Mucosa of rectum (tissue), 2 donors: ENCODE data around the gene BTBD9.

Experiments used
- H3K27ac ChIP-seq, 2 donors: one replicate each; pipeline ENCODE4 v1.7.0; 2013; ENCODE audit warnings: inconsistent platforms in 2 of 2, low read depth in 2 of 2, low read length in 2 of 2
- H3K27me3 ChIP-seq, 2 donors: one replicate each; pipeline ENCODE4 v1.7.0; 2013; ENCODE audit warnings: low read length in 2 of 2; ENCODE audit not compliant: control insufficient read depth in 2 of 2, insufficient read depth in 2 of 2
- H3K36me3 ChIP-seq, 2 donors: one replicate each; pipeline ENCODE4 v1.7.0; 2013; ENCODE audit warnings: low read length in 2 of 2; ENCODE audit not compliant: control insufficient read depth in 2 of 2, insufficient read depth in 2 of 2
- H3K4me1 ChIP-seq, 2 donors: one replicate each; pipeline ENCODE4 v1.7.0; 2013; ENCODE audit warnings: low read length in 2 of 2, mild to moderate bottlenecking in 1 of 2; ENCODE audit not compliant: control insufficient read depth in 2 of 2, insufficient read depth in 2 of 2
- H3K4me3 ChIP-seq, 2 donors: one replicate each; pipeline ENCODE4 v1.7.0; 2013; ENCODE audit warnings: low read length in 2 of 2
- H3K9ac ChIP-seq, 2 donors: one replicate each; pipeline ENCODE4 v1.7.0; 2013; ENCODE audit warnings: low read length in 2 of 2, low read depth in 1 of 2, mild to moderate bottlenecking in 1 of 2
- H3K9me3 ChIP-seq, 2 donors: one replicate each; pipeline ENCODE4 v1.7.0; 2013; ENCODE audit warnings: low read length in 2 of 2; ENCODE audit not compliant: control insufficient read depth in 2 of 2
- donor health status: healthy.
- donor health status: Normal muscosa, but diverticular disease.

Gene BTBD9

DNA sequence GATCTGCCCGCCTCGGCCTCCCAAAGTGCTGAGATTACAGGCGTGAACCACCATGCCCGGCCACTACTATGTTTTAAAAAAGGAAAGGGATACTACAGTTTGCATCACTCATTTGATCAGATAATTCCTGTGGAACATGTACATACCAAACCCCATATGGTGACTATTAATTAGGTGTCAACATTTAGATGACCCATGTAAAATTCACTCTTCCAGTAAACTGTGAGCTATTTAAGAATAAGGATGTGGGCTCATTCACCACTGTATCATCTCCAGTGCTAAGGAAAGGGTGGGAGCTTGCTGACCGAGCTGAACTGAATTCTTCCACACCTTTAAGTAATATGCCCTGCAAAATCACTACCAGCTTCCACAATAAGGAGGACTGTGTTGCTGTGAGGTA, 127.5 kb downstream of the BTBD9 start:
- Histone ChIP-seq H3K4me1 (peaks cover 0 to 8% of the 10 kb centered on the region in 2 donors), H3K27me3 (no peaks in the 10 kb centered on the region)

DNA sequence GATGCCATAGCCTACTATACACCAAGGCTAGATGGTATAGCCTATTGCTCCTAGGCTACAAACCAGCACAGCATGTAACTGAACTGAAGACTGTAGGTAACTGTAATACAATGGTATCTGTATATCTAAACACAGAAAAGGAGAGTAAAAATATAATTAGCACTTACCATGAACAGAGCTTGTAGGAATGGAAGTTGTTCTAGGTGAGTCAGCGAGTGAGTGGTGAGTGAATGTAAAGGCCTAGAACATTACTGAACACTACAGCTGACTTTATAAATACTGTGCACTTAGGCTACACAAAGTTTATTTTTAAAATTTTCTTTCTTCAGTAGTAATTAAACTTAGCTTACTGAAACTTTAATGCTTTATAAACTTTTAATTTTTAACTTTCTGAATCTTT, 129.5 kb downstream of the BTBD9 start:
- Histone ChIP-seq H3K36me3 (no peaks in the 10 kb centered on the region), H3K9me3 (no peaks in the 10 kb centered on the region), H3K27me3 (no peaks in the 10 kb centered on the region)

More for the DNA sequence above, 127.5 kb downstream of the BTBD9 start:
- Histone ChIP-seq H3K9ac (no peak overlapping the region), H3K36me3 (no peaks in the 10 kb centered on the region), H3K4me3 (no peak overlapping the region), H3K9me3 (no peaks in the 10 kb centered on the region), H3K27ac (no peak overlapping the region)

DNA sequence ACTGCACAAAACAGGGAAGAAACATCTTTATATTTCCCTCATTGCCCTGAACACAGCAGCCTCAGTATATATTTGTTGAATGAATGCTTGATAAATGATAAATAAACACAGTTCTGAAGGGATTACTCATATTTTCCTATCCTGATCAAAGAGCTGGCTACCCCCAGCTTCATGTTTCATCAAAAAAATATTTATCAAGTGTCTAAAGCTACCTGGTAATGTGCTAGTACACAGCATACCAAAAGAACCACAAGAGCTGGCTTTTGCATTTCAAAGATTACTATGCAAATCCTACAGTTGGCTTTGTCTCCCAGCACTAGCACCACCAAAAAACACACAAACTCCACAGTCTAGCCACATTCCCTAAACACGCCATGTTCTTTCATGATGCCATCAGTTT, 130.0 kb downstream of the BTBD9 start:
- no peak overlapping the region for H3K27ac ChIP-seq
- no peaks in the 10 kb centered on the region for H3K9me3 ChIP-seq

More for the DNA sequence above, 129.5 kb downstream of the BTBD9 start:
- Histone ChIP-seq H3K4me3 (no peak overlapping the region), H3K9ac (no peak overlapping the region), H3K4me1 (peaks cover 0 to 7% of the 10 kb centered on the region in 2 donors), H3K27ac (no peak overlapping the region)

DNA sequence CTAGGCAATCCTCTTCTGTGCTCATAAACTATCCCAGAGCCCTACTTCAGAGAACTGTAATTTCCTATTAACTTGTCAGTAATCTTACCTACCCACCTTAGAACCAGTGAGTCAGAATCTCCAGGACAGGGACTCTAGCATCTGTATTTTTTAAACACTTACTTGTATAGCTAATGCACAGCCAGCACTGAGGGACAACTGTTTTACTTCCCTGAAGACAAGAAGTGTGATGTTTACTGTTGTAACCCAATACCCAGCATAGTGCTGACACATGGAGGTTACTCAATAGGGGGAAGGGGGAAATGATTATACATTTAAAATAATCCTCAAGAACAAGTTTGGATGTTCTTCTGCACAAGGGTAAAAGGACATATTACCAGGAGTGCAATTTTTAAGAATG, 130.8 kb downstream of the BTBD9 start:
- Histone ChIP-seq H3K36me3 (no peaks in the 10 kb centered on the region), H3K9me3 (no peaks in the 10 kb centered on the region), H3K4me1 (peaks cover 0 to under 1% of the 10 kb centered on the region in 2 donors), H3K4me3 (no peak overlapping the region), H3K27ac (no peak overlapping the region), H3K9ac (no peak overlapping the region), H3K27me3 (no peaks in the 10 kb centered on the region)

More for the DNA sequence above, 130.0 kb downstream of the BTBD9 start:
- Histone ChIP-seq H3K4me1 (peaks cover 0 to 6% of the 10 kb centered on the region in 2 donors), H3K36me3 (no peaks in the 10 kb centered on the region), H3K9ac (no peak overlapping the region), H3K4me3 (no peak overlapping the region), H3K27me3 (no peaks in the 10 kb centered on the region)

DNA sequence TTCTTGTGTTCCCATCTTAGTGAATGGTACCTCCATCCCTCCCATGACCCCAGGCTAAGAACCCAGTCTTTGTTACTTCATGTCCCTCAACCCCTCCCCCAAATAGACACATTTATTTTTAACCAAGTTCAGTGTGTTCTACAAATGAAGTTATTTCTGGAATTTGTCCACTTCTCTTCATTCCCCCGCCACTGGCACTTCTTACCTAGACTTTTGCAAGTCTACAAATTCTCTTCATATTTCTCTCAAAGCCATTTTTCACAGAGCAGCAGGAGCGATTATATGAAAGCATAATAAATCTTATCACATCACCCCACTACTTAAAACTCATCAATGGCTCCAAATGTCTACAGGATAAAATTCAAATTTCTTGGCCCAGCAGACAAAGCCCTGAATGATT, 131.4 kb downstream of the BTBD9 start:
- no peaks in the 10 kb centered on the region for H3K36me3 ChIP-seq
- no peaks in the 10 kb centered on the region for H3K27me3 ChIP-seq
- no peak overlapping the region for H3K27ac ChIP-seq
- H3K9ac ChIP-seq = no peak overlapping the region
- no peaks in the 10 kb centered on the region for H3K4me1 ChIP-seq
- no peaks in the 10 kb centered on the region for H3K9me3 ChIP-seq
- no peak overlapping the region for H3K4me3 ChIP-seq

DNA sequence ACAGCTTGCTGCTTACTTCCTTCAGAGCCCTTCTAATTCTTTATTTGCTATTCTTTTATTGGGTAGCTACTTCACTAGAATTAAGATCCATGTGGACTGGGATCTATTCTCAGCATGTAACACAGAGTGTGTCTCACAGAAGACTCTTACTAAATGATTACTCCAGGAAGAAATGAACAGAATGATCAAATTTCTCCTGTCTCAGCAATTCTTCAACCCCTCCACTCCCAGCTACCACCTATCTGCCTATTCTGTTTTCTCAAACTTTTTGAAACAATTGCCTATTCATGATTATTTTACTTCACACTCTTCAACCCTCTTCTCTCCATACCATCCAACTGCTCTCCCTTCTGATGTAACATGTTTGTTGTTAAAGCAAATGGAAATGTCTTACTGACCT, 132.6 kb downstream of the BTBD9 start:
- Histone ChIP-seq H3K4me3 (no peak overlapping the region), H3K36me3 (no peaks in the 10 kb centered on the region), H3K9me3 (no peaks in the 10 kb centered on the region), H3K27me3 (no peaks in the 10 kb centered on the region), H3K27ac (no peak overlapping the region), H3K9ac (no peak overlapping the region), H3K4me1 (no peaks in the 10 kb centered on the region)

DNA sequence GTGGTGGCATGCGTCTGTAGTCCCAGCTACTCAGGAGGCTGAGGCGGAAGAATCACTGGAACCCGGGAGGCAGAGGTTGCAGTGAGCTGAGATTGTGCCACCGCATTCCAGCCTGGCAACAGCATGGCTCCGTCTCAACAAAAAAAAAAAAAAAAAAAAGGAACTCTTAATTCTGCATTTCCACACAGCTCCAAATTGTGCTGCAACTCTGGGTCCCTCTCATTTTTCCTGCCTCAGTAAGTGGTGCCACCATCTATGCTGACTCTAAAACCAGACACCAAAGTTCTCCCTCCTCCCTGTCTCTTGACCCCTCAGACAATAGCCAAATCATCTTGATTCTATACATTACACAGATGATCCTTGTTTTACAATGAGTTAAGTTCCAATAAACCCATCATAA, 133.9 kb downstream of the BTBD9 start:
- H3K36me3 ChIP-seq = no peaks in the 10 kb centered on the region
- no peaks in the 10 kb centered on the region for H3K9me3 ChIP-seq
- no peaks in the 10 kb centered on the region for H3K27me3 ChIP-seq
- H3K9ac ChIP-seq = no peak overlapping the region
- no peak overlapping the region for H3K27ac ChIP-seq
- H3K4me1 ChIP-seq = no peaks in the 10 kb centered on the region
- no peak overlapping the region for H3K4me3 ChIP-seq

DNA sequence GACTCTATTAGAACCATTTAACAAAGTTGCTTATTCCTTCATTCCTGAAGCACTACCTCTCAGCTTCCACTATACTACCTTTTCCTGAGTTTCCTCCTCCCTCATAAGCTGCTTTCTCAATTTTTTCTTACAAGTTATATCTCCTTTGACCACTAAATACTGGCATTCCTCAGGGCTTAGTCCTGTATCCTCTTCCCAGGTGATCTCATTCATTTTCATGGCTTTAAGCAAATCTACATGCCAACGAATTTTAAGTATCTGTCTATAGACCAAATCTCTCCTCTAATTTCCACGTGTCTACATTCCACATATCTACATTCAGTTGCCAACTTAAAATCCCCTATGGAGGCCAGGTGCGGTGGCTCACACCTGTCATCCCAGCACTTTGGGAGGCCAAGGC, 134.7 kb downstream of the BTBD9 start:
- Histone ChIP-seq H3K4me1 (no peaks in the 10 kb centered on the region), H3K27ac (no peak overlapping the region), H3K4me3 (no peak overlapping the region), H3K9ac (no peak overlapping the region), H3K9me3 (no peaks in the 10 kb centered on the region), H3K27me3 (no peaks in the 10 kb centered on the region), H3K36me3 (no peaks in the 10 kb centered on the region)

DNA sequence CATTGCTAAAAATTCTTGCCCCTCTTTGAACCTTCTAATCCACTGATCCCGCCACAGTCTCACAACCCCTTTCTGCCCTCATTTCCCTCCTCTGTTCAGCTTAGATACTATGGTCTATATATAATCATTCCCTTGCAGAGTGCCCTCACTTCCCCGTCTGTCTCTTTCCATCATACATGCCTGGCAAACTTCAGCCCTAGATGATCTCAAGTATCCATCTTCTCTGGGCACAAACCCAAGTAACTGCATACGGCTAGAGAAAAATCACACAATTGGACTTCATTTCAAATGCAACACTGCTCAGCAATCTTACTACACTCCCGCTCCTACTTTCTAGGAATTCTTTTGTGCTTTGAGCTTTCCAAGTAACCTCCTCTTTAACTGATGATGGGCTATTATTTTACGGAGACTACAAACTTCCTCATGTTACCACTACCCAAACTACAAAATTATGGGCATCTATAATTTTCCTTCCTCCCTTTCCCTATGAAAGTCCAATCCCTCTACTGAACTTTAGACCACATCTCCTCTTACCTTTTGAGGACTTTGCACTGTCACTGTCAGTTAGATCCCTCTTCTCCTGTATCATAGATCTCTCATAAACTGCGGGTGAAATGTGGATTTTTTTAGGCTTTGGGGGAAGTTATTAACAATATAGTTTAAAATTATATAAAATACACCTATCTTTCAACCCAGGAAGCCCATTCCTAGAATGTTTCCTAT, 135.6 kb downstream of the BTBD9 start:
- H3K9ac ChIP-seq = no peak overlapping the region
- H3K9me3 ChIP-seq = no peaks in the 10 kb centered on the region
- H3K4me3 ChIP-seq = no peak overlapping the region
- H3K36me3 ChIP-seq = no peaks in the 10 kb centered on the region
- H3K27me3 ChIP-seq = no peaks in the 10 kb centered on the region
- H3K27ac ChIP-seq = no peak overlapping the region
- no peaks in the 10 kb centered on the region for H3K4me1 ChIP-seq

DNA sequence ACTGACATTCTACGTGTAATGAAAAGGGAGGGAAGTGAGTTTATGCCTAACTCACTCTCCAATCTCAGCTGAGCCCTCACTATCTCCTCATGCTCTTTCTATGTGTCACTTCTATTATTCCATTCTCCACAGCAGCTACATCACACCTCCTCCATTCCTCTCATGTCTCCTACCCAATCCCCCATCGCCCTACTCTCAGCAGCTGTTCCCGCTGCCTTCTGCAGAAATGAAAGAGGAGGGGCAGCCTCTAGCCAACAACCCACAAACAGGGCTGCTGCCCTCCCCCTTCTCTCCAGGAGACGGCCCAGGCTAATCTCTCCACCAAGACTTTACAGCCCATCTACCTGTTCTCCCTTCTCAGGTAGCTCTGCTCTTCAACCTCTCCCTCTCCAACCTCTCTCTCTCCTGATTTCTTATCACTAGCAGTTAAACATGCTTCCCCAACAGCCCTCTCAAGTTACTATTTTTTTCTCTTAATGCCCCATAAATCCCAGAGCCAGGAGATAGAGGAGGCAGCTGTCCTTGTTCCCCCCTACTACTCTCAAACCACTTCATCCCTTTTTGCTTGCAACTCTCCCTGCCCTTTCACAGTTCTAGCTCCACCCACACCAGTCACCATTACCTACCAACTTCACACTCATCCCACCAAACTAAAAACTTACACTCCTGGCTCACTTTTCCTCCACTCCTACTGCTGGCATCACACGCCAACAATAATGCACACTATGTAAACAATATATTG, 136.5 kb downstream of the BTBD9 start:
- Histone ChIP-seq H3K9me3 (no peaks in the 10 kb centered on the region), H3K9ac (no peak overlapping the region), H3K36me3 (no peaks in the 10 kb centered on the region), H3K4me3 (no peak overlapping the region), H3K27me3 (no peaks in the 10 kb centered on the region), H3K27ac (no peak overlapping the region), H3K4me1 (no peaks in the 10 kb centered on the region)
